ENCODE data around the gene LCLAT1. TPM values are rescaled to one million over a fixed set of nuclear protein-coding genes. Genes with fewer than 3 reads are reported as not detected.

LCLAT1 gene
- total RNA-seq, 2 experiments from 2014 or later = 8.3 to 10.2 TPM

DNA sequence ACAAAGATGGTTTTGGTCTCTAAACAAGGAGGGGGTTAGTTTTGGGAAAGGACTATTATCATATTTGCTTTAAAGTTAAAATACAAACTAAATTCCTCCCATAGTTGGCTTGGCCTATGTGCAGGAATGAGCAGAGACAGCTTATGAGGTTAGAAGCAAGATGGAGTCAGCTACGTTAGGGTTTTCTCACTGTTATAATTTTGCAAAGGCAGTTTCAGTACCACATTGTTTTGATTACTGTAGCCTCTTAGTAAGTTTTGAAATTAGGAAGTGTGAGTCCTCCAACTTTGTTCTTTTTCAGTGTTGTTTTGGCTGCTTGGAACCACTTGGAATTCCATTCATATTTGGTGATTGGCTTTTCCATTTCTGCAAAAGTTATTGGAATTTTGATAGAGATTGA lies 23.4 kb downstream of the LCLAT1 start:
- H3K27me3 ChIP-seq (ENCODE audit: control insufficient read depth in 1 of 2, insufficient read depth in 2 of 2, low read length in 2 of 2) = no peaks in the 10 kb centered on the region
- ATAC-seq (ENCODE audit: poor library complexity) = no peak
- Mint-ChIP-seq H3K36me3 (ENCODE audit: low read depth) (peaks cover 20% of the 10 kb centered on the region), H3K4me3 (no peak overlapping the region), H3K4me1 (ENCODE audit: low read depth) (peaks cover 44% of the 10 kb centered on the region), H3K27me3 (no peaks in the 10 kb centered on the region), H3K9me3 (no peaks in the 10 kb centered on the region), H3K27ac (no peak overlapping the region)
- H3K4me1 ChIP-seq (ENCODE audit: insufficient read depth, low read length) = no peaks in the 10 kb centered on the region
- H3K4me3 ChIP-seq (ENCODE audit: low read length) = no peak overlapping the region
- intact Hi-C loops (cut with DNase I, micrococcal nuclease) = loop anchor here (5.0 to 10.0 kb wide), 3 partner anchors 234 to 308 kb away; partner anchors contain the start of gene LBH (in 1 of the 2)
- CTCF ChIA-PET = no interaction called here
- H3K27ac ChIP-seq (ENCODE audit: low read depth in 1 of 2, low read length in 2 of 2) = no peak overlapping the region
- no peaks in the 10 kb centered on the region for H3K9me3 ChIP-seq (ENCODE audit: control insufficient read depth in 1 of 2, insufficient read depth in 1 of 2, low read length in 2 of 2)
- H3K36me3 ChIP-seq (ENCODE audit: insufficient read depth, low read length) = no peaks in the 10 kb centered on the region
- no peak for TF ChIP-seq CTCF (IDR thresholded peaks at IDR 0.05)
- DNase-seq = no peak
- POLR2A ChIA-PET = no interaction called here

GRCh38 chr2:30472326-30472725 lies 25.3 kb downstream of the LCLAT1 start:
- Histone ChIP-seq H3K4me3 (ENCODE audit: low read length) (no peak overlapping the region), H3K9me3 (ENCODE audit: control insufficient read depth in 1 of 2, insufficient read depth in 1 of 2, low read length in 2 of 2) (no peaks in the 10 kb centered on the region), H3K27ac (ENCODE audit: low read depth in 1 of 2, low read length in 2 of 2) (no peak overlapping the region), H3K4me1 (ENCODE audit: insufficient read depth, low read length) (no peaks in the 10 kb centered on the region), H3K36me3 (ENCODE audit: insufficient read depth, low read length) (no peaks in the 10 kb centered on the region), H3K27me3 (ENCODE audit: control insufficient read depth in 1 of 2, insufficient read depth in 2 of 2, low read length in 2 of 2) (no peaks in the 10 kb centered on the region)
- H3K36me3 Mint-ChIP-seq (ENCODE audit: low read depth) = peaks cover 16% of the 10 kb centered on the region
- ATAC-seq (ENCODE audit: poor library complexity) (no peak), DNase-seq (peak in 1 of 14 experiments; percentile 9)
- H3K27me3 Mint-ChIP-seq = no peaks in the 10 kb centered on the region
- TF ChIP-seq CTCF (IDR thresholded peaks at IDR 0.05) = no peak
- H3K4me3 Mint-ChIP-seq = no peak overlapping the region
- no peak overlapping the region for H3K27ac Mint-ChIP-seq
- intact Hi-C loops (cut with DNase I, micrococcal nuclease) = loop anchor here (5.0 to 10.0 kb wide), 3 partner anchors 232 to 310 kb away; partner anchors contain the start of gene LBH (in 1 of the 2)
- ChIA-PET POLR2A (interaction anchor here (1.1 kb wide), 1 partner anchor 241 kb away, joined by 3 read pairs; the partner anchor contains the start of gene LBH), CTCF (interaction anchor here (0.6 kb wide), 1 partner anchor 66 kb away, joined by 3 read pairs; no protein-coding TSS in a partner anchor)
- no peaks in the 10 kb centered on the region for H3K9me3 Mint-ChIP-seq
- H3K4me1 Mint-ChIP-seq (ENCODE audit: low read depth) = peaks cover 49% of the 10 kb centered on the region

DNA sequence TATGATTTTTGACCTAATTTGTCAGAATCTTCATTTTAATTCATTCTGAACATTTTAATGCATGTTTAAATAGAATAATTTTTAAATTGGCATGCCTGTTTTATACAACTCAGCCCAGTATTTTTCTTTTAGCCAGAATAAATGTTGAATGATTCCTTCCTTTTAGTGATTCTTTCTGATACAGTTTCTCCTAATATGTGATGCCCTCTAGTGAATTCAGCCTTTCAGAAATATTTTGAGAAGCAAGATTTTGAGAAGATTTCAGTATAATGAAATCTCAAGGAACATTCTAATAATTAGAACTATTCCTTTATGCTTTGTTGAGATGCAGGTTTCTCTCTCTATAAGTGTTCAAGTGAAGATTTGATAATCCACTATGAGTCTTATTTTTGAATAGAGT lies 28.5 kb downstream of the LCLAT1 start:
- H3K36me3 ChIP-seq (ENCODE audit: insufficient read depth, low read length) = no peaks in the 10 kb centered on the region
- no peaks in the 10 kb centered on the region for H3K9me3 ChIP-seq (ENCODE audit: control insufficient read depth in 1 of 2, insufficient read depth in 1 of 2, low read length in 2 of 2)
- Mint-ChIP-seq H3K27me3 (no peaks in the 10 kb centered on the region), H3K4me1 (ENCODE audit: low read depth) (peaks cover 41% of the 10 kb centered on the region), H3K4me3 (no peak overlapping the region), H3K27ac (no peak overlapping the region), H3K36me3 (ENCODE audit: low read depth) (peaks cover 15% of the 10 kb centered on the region), H3K9me3 (no peaks in the 10 kb centered on the region)
- H3K27me3 ChIP-seq (ENCODE audit: control insufficient read depth in 1 of 2, insufficient read depth in 2 of 2, low read length in 2 of 2) = no peaks in the 10 kb centered on the region
- intact Hi-C loops (cut with DNase I, micrococcal nuclease) = loop anchor here (1.0 to 10.0 kb wide), 5 partner anchors 229 to 310 kb away; partner anchors contain the start of gene LBH (in 1 of the 2)
- ATAC-seq (ENCODE audit: poor library complexity) (no peak), DNase-seq (peak in 1 of 14 experiments; percentile 24)
- ChIA-PET POLR2A (interaction anchor here (0.8 to 2.0 kb wide), 6 partner anchors 139 to 311 kb away, joined by 3 to 9 read pairs (median 4); no protein-coding TSS in a partner anchor), CTCF (interaction anchor here (0.7 to 2.4 kb wide), 2 partner anchors 232 to 267 kb away, joined by 3 to 13 read pairs; no protein-coding TSS in a partner anchor)
- TF ChIP-seq CTCF (IDR thresholded peaks at IDR 0.05) = peak; percentile 53
- no peak overlapping the region for H3K27ac ChIP-seq (ENCODE audit: low read depth in 1 of 2, low read length in 2 of 2)
- no peak overlapping the region for H3K4me3 ChIP-seq (ENCODE audit: low read length)
- H3K4me1 ChIP-seq (ENCODE audit: insufficient read depth, low read length) = no peaks in the 10 kb centered on the region

All from CD4-positive, alpha-beta T cell (primary cell).